GM12872 (cell line): ENCODE measurements around the gene ATP6V1G1.

Experiments
- TF ChIP-seq, protein P1 (sequence below): IDR thresholded peaks from 3 replicates; pipeline ENCODE4 v1.5.1; 2011; ENCODE audit warnings: low read depth, mild to moderate bottlenecking, low read length, moderate library complexity; ENCODE audit not compliant: insufficient read depth

ATP6V1G1 gene

DNA sequence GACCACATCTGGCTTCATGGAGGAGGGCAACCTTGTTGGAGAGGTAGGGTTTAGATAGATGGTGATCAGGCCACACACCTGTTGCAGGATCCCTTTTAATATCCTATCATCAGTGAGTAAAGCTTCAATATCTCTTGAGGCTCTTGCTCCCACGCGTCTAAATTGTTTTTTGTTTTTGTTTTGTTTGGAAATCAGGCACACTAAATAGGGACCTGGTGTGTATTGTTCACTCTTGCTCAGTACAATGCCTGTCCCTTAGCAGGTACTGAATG lies 20.9 kb downstream of the ATP6V1G1 start:
- TF ChIP-seq, protein P1, sequence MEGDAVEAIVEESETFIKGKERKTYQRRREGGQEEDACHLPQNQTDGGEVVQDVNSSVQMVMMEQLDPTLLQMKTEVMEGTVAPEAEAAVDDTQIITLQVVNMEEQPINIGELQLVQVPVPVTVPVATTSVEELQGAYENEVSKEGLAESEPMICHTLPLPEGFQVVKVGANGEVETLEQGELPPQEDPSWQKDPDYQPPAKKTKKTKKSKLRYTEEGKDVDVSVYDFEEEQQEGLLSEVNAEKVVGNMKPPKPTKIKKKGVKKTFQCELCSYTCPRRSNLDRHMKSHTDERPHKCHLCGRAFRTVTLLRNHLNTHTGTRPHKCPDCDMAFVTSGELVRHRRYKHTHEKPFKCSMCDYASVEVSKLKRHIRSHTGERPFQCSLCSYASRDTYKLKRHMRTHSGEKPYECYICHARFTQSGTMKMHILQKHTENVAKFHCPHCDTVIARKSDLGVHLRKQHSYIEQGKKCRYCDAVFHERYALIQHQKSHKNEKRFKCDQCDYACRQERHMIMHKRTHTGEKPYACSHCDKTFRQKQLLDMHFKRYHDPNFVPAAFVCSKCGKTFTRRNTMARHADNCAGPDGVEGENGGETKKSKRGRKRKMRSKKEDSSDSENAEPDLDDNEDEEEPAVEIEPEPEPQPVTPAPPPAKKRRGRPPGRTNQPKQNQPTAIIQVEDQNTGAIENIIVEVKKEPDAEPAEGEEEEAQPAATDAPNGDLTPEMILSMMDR, result no peak

DNA sequence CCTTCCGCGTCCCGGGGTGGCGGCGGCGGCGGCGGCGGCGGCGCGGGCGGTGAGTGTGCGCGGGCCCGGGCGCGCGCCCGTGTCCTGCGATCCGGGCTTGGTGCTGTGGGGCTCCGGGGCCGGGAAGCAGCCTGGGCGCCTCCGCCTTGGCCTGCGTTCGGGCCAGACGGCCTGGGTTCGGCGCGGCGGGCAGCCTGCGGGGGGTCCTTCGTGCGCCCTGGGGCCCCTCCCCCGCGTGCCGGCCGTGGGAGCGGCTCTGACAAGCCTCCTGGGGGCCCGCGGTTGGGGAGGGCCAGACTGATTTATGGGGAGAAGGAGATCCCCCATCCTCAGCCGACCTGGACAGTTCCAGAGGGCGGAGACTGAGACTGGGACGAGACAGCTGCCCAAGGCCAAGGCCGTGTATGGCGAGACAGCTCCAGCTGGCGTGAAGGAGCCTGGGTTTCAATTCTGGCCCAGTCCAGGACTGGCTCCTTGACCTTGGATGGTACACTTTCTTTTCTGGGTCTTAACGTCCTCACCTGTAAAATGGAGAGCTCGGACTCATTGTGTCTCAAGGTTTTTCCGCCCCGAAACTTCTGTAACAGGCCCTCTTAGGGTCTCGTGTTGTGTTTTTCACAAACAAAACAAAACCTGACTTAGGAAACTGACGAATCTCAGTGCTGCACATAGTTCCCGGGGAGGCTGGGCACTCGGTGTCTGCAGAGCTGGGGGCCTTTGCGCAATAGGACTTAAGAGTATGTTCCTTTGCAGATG lies 24.1 kb downstream of the ATP6V1G1 start:
- TF ChIP-seq, protein P1, result no peak

DNA sequence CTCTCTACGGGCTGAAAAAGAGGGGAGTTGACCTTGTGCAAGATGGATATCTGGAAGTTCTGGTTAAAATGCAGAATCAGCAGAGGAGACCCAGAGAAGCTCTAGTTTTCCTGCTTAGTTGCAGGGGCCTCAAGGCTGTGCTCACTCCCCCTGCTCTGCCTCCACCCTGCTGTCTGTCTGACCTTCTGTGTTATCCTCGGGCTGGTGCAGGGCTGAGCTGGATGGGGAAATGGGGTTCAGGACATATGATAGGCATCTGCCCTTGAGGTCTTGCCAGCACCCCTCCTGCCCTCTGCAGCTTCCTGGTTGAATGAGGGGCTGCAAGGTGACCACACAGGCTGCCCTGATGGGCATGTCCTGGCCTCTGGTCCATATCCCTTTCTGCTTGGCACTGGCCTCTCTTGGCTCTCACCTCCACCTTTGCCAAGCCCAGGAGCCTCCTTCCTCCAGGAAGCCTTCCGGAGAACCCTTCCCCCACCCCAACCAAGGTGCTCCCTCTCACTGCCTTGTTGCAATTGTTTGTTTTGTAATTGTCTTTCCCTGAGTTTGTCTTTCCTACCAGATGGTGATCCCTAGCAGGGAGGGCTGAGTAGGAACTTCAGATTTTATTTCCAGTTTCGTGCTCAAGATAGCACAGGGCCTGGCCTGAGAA lies 24.8 kb downstream of the ATP6V1G1 start:
- TF ChIP-seq, protein P1, result no peak

DNA sequence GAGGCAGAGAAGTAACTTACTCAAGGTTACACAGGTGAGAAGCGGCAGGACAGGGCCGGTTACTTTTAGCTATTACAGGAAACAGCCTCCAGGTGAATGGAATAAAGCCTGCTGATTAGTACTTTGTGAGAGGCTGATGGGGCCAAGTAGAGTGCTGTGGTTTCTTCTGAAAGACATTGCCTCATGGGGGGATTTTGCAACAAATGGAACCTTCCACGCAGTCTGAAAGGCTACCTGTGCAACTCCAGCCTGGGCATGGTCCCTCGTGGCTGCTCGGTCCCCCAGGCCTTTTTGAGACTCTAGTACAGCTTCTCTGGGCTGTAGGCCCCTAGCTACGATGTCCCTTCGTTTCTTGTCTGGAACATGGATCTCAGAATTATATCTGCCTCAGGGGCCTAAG lies 25.5 kb downstream of the ATP6V1G1 start:
- TF ChIP-seq, protein P1, result no peak

DNA sequence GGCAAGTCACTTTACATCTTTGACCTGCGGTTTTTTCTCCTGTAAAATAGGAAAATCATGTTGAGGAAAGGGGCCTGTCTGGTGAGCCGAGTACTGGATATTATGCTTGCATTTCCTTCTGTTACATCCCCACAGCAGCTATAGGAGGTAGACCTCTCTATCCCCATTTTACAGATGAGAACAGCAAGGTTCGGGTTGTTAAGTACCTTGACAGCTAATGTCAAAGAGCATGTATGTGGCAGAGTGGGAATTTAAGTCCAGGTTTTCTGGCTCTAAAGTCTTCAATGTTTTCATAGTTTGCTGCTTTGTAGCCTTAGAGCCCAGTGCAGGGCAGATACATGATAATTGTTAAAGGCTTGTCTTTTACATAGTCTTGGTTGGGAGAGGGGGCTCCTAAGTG lies 26.4 kb downstream of the ATP6V1G1 start:
- TF ChIP-seq, protein P1, result no peak

DNA sequence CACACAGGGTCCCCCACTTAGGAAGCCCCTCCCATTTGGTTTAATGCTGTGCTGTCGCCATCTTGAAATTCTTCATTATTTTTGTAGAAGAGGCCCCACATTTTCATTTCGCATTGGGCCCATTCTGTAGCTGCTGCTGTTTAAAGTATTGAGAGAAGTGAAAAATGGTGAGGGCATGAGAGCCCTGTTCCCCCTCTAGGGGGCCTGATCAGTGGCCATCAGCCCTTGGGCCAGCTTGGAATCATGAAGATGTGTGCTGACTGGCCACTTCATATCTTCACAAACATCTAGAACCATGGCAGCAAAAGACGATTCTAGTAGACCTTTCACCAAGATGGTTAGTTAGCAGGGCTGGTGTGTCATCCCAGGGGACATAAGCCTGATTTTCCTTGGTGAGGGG lies 26.8 kb downstream of the ATP6V1G1 start:
- TF ChIP-seq, protein P1, result no peak

DNA sequence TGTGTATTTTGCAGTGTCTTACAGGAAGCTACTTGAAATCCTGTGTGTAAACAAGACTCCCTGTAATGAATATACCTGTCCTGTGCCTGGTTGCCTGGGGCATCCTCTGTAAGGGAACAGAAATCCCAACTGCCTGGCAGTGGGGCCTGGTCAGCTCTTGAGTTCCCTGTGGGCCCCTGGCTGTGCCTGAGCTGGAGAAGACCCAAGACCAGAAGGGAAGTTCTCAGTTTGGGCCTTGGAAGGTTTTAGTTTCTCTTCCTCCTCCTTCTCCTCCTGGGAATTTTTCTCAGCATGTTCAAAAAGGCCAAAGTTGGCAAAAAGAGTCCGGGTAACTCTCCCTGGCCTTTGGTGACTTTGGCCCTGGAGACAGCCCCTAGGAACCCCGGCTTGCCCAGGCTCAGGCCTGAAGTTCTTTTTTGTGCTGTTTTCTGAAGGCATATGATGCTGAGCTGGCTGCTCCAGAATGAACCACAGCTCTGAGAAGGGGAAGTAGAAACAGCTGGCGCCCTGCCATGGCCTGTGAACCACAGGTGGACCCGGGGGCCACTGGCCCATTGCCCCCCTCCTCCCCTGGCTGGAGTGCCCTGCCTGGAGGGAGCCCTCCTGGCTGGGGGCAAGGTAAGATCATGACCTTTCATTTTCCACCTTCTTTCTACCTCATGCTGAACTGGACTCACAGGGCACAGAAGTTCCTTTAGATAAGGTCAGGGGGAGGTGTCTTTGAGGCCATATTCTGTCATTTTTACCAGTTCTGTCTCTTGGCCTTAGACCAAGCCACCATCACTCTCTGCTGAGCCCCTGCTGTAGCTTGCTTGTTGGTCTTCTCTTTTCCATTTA lies 29.3 kb downstream of the ATP6V1G1 start:
- TF ChIP-seq, protein P1, result no peak
